H1 (cell line): ENCODE results near the gene PPP2R2D. TPM values are rescaled to one million over a fixed set of nuclear protein-coding genes. Genes with fewer than 3 reads are reported as not detected.

Experiments
- CHD1 ChIP-seq: IDR thresholded peaks from 2 replicates; pipeline ENCODE4 v1.6.1; 2012; ENCODE audit warnings: low read depth, low read length, improper control_type of control experiment
- CREB1 ChIP-seq: IDR thresholded peaks from 2 replicates; pipeline ENCODE4 v1.6.1; 2012; ENCODE audit warnings: inconsistent platforms
- GTF2F1 ChIP-seq: IDR thresholded peaks from 2 replicates; pipeline ENCODE4 v1.6.1; 2012; ENCODE audit warnings: low read depth, low read length, improper control_type of control experiment, borderline replicate concordance
- RAD21 ChIP-seq, 2 experiments: IDR thresholded peaks in 1 of 2; conservative IDR thresholded peaks in 1 of 2; 2 replicates each; pipeline ENCODE4 v1.6.1; 2011; ENCODE audit warnings: low read depth in 2 of 2, low read length in 2 of 2, improper control_type of control experiment in 1 of 2, inconsistent platforms in 1 of 2, mild to moderate bottlenecking in 1 of 2, moderate library complexity in 1 of 2
- SP1 ChIP-seq: IDR thresholded peaks from 2 replicates; pipeline ENCODE4 v1.6.1; 2011; ENCODE audit warnings: low read depth, low read length
- polyA plus RNA-seq, 7 experiments: library from polyadenylated mRNA; depleted of rRNA in 3 of 7; stranded (reverse) in 5 of 7; unstranded in 2 of 7; fragments of >200 nt in 5 of 7; fragments of 200-250 nt in 2 of 7; gene quantifications; 1 replicate in 5 of 7; 2 replicates in 1 of 7; 4 replicates in 1 of 7; pipeline versions ENCODE4 v1.2.1 to v1.2.3, GENCODE V29; 2011 to 2013; ENCODE audit warnings: missing spikeins in 2 of 7, mixed read lengths in 2 of 7
- total RNA-seq: library from RNA; stranded (reverse); fragmentation: NEBNext Ultra II Directional; extraction: Animal tissue kit (Norgen Biotek cat#: 25700); gene quantifications from 2 replicates; pipeline ENCODE4 v1.2.1, GENCODE V29; 2021

Gene PPP2R2D
- total and polyA plus RNA-seq, 2 of the 8 experiments (the other 6 are each of a cell fraction or from before 2014, with no cell fraction given) = 25.4 to 32.8 TPM

DNA sequence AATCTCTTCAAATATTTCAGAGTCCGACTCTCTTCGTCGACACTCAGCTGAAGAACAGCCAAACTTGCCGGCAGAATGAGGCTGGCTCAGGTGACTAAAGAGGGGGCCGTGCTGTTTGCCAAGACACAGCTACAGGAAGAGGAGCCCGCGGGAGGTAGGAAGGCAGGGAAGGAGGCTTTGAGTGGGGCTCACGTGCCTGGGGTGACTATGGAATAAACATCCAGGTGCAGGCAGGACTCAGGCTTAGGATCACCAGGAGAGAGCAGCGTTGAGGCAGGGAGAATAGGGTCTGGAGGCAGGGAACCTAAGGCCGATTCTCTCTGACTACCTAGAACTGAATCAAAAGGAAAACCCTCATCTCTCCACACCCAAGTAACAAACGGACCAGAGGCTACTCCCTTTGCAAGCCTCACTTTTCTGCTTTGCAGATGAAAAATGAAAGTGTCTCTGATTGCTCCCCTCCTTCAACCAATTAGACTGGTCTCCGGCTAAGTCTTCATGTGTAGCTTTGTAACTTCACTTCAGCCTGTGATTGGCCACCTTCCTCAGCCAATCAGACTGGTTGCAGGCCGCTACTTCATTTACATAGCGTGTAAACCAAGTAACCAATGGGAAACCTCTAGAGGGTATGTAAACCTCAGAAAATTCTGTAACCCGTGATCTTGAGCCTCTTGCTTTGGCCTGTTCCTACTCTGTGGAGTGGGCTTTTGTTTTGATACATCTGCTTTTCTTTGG, 100.6 kb downstream of the PPP2R2D start (continued):
- TF ChIP-seq RAD21 (IDR thresholded peaks at IDR 0.05 in 1 of 2, conservative IDR thresholded peaks at IDR 0.05 in 1 of 2; ENCODE audit: low read depth in 2 of 2, low read length in 2 of 2) (peak; percentile 64 to 65), SP1 (no peak), CHD1 (no peak), GTF2F1 (no peak), CREB1 (no peak)
